Stimulated activated CD4-positive, alpha-beta T cell treated with anti-CD3 and anti-CD28 coated beads, TNF-alpha, amount 100 ng/mL, for 48 hours (primary cell): ENCODE results near the gene LCK.
"Not testable (repeated sequence)": the region's sequence is repeated elsewhere in the genome, so short reads cannot be mapped to it uniquely, and the experiment has no call there.

Source experiments
- DNase-seq, 3 donors: peaks; one replicate each; pipeline ENCODE4 v3.0.0-alpha.2; 2020; ENCODE audit warnings: low read depth in 3 of 3

Gene LCK

GRCh38 chr1:32273391-32274208 is 22.5 kb downstream of the LCK start:
- DNase-seq = peak in 2 of 3 donors; percentile 45 to 72

- DNase-seq = no peak
Measured at GRCh38 chr1:32274646-32275340, 23.7 kb downstream of the LCK start.

DNA sequence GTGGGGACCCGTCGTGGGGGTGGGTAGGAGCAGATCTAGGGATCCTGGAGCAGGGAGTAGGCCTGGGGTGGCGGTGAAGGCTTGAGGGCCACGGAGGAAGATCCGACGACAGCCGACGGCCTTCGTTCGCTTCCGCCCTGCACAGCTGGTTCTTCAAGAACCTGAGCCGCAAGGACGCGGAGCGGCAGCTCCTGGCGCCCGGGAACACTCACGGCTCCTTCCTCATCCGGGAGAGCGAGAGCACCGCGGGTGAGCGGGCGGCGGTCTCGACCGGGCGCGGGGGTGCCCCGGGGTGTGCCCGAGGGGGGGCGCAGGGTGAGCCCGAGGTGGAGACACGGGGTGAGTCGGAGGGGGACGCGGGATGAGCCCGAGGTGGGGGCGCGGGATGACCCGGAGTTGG is 24.4 kb downstream of the LCK start:
- no peak for DNase-seq

DNA sequence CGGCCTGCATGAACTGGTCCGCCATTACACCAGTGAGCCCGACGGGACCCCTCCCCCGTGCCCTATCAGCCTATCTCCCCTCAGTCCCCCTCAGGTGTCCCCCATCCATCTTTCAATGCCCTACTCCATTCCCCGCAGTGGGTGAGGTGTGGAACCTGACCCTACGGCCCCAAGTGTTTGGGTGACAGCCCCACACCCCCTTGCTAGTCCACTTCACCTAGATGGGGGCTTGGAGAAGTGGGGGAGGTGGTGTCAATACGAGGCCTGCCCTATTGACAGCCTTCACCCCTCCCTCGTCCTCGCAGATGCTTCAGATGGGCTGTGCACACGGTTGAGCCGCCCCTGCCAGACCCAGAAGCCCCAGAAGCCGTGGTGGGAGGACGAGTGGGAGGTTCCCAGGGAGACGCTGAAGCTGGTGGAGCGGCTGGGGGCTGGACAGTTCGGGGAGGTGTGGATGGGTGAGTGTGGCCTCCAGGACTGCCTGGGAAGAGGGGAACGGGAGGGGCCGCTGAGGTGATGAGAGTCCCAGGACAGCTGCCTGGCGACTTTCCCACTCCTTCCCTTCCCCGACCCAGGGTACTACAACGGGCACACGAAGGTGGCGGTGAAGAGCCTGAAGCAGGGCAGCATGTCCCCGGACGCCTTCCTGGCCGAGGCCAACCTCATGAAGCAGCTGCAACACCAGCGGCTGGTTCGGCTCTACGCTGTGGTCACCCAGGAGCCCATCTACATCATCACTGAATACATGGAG is 25.1 kb downstream of the LCK start:
- DNase-seq = no peak

GRCh38 chr1:32284777-32285176 is 33.7 kb downstream of the LCK start:
- DNase-seq = not testable (repeated sequence)

DNA sequence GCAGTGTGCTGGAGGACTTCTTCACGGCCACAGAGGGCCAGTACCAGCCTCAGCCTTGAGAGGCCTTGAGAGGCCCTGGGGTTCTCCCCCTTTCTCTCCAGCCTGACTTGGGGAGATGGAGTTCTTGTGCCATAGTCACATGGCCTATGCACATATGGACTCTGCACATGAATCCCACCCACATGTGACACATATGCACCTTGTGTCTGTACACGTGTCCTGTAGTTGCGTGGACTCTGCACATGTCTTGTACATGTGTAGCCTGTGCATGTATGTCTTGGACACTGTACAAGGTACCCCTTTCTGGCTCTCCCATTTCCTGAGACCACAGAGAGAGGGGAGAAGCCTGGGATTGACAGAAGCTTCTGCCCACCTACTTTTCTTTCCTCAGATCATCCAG is 34.6 kb downstream of the LCK start:
- DNase-seq = no peak

DNA sequence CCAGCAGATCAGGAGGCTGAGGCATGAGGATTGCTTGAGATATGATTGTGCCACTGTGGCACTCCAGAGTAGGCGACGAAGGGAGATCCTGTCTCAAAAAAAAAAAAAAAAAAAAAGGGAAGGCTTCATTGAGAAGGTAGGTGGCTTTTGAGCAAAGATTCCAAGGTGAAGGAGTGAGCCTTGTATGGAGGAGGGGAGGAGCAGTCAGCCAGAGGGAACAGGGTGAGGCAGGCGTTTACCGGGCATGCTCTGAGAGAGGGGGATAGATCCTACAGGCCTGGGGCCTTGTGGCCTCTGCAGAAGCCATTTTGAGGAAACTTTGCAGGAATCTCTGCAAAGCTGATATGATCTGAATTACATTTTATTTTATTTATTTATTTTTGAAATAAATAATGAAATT is 35.7 kb downstream of the LCK start:
- DNase-seq = no peak

- no peak for DNase-seq
Measured at GRCh38 chr1:32289256-32289655, 38.2 kb downstream of the LCK start.

GRCh38 chr1:32291145-32291707 is 40.2 kb downstream of the LCK start:
- DNase-seq = no peak

DNA sequence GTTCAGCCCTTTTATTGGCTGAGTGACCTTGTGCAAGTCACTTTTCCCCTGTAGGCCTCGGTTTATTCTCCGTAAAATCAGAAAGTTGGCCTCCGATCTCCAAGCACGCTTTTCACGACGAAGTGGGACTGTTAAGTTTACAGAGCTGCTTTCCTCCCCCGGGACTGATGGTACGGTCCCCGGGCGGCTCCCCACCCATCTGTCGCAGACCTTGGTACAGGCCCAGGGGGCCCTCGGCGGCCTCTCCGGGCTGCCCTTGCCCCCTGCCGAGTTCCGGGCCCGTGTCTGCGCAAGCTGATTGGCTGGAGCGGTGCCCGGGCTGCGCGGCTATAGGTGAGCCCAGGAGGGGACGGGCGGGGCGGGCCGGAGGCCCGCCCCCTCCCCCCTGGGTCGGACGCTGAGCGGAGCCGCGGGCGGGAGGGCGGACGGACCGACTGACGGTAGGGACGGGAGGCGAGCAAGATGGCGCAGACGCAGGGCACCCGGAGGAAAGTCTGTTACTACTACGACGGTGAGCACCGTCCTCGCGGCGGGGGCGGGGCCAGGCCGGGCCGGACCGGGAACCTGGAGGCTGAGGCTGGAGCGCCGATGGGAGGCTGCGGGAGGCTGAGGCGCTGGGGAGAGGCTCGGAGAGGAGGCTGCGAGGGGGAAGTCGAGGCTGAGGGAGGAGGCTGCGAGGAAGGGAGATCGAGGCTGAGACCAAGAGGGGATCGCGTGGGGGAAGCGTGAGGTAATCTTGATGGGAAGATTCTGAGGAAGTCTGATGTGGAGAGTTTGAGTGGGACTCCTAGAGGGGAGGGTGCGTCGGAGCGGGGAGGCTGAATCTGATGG is 40.9 kb downstream of the LCK start, which contains the start of gene HDAC1:
Gene HDAC1, plus strand, starts transcription at position 376 of the 831 bp plus-strand sequence. Its CDS starts 87 bp downstream, at position 463.
- peak; percentile 94 to 97 (median 96) for DNase-seq

DNA sequence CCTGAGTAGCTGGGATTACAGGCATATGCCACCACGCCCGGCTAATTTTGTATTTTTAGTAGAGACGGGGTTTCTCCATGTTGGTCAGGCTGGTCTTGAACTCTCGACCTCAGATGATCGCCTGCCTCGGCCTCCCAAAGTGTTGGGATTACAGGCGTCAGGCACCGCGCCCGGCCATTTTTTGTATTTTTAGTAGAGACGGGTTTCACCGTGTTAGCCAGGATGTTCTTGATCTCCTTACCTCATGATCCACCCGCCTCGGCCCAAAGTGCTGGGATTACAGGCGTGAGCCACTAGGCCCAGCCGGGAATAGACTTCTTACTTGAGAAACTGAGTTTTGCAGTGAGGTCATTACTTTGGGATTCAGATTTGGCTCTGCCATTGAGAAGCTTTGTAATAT is 47.1 kb downstream of the LCK start:
- not testable (repeated sequence) for DNase-seq

GRCh38 chr1:32299327-32299726 is 48.3 kb downstream of the LCK start:
- DNase-seq = no peak

DNA sequence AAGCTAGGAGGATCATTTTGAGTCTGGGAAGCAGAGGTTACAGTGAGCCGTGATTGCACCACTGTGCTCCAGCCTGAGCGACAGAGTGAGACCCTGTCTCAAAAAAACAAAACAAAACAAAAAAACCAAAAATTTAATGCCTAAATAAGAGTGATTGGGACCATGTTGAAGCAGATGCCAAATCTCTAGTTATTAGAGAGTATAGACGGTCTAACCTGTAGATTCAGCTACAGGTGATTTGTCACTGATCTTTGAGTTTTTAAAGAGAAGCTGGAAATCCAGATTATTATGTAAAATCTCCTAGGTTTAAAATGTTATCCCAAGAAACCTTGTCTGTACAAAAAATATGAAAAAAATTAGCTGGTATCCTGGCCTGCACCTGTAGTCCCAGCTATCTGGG is 52.3 kb downstream of the LCK start:
- DNase-seq = no peak

- DNase-seq = no peak
Measured at GRCh38 chr1:32303997-32304622, 53.0 kb downstream of the LCK start.

GRCh38 chr1:32305310-32305709 is 54.2 kb downstream of the LCK start:
- no peak for DNase-seq

DNA sequence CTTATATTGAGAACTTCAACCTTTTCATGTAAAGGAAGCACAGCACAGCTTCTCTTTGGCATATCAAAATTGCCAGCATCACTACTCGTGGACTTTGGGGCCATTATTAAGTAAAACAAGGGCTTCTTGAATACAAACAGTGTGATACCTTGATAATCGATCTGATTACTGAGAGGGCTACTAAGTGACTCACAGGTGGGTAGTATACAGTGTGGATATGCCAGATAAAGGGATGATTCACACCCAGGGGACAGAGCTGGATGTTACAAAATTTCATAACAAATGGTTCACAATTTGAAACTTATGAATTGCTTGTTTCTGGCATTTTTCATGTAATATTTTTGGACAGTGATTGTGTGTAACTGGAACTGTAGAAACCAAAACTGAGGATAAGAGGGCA is 56.3 kb downstream of the LCK start:
- no peak for DNase-seq

GRCh38 chr1:32309960-32310359 is 58.9 kb downstream of the LCK start:
- no peak for DNase-seq

- no peak for DNase-seq
Measured at GRCh38 chr1:32311709-32312393, 60.8 kb downstream of the LCK start.

DNA sequence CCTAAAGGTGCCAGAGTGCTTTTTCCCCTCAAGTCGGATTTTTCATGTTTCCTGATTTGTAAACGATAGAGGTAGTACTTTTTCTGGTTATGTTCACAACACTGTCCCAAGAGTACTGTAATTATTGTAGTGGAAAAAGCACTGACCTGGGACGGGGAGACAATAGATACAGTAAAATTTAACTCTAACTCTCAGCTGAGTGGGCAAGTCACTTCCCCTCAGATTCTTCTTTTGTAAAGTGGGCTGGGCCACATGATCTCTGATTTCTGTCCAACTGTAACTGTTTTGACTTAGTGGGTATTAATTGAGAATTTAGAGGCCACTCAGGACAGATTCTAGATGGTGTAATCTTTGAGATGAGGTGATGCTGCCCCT is 65.8 kb downstream of the LCK start:
- no peak for DNase-seq
